Transverse colon (tissue), 4 donors: ENCODE measurements around the gene FMO3.

ENCODE experiments used
- CTCF ChIP-seq, 5 experiments: fragments of 200-600 bp in 3 of 5; fragments of 450-650 bp in 2 of 5; sonication (generic) in 3 of 5; IDR thresholded peaks; 1 replicate in 2 of 5; 2 replicates in 3 of 5; pipeline ENCODE4 v1.5.1; 2016 to 2017; ENCODE audit warnings: antibody characterized with exemption in 5 of 5, inconsistent platforms in 3 of 5, mild to moderate bottlenecking in 2 of 5, moderate library complexity in 1 of 5
- EP300 ChIP-seq: sonication (generic); formaldehyde crosslinking; IDR thresholded peaks from one replicate; pipeline ENCODE4 v1.6.1; 2017; ENCODE audit warnings: antibody characterized with exemption, low read depth
- POLR2AphosphoS5 ChIP-seq, 3 donors: sonication (generic); formaldehyde crosslinking; IDR thresholded peaks; one replicate each; pipeline ENCODE4 v1.6.1; 2016; ENCODE audit warnings: antibody characterized with exemption in 3 of 3

DNA sequence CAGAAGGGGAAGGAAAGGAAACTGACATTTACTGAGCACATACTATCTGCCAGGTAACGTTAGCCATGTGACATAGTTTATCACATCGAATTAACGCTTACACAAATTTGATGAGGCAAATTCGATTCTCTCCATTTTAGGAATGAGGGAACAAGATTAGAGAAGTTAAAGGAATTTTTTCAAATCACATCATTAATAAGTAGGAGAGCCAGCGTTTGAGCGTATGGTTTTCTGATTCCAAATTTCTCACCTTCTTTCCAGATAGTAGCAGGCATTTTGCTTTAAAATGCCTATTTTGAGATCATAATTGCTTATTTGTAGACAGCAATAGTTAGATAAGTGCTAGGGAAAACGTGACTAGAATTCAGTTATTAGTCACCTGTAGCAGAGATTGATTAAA lies 19.3 kb downstream of the FMO3 start:
- TF ChIP-seq POLR2AphosphoS5 (IDR thresholded peaks at IDR 0.05) (no peak), EP300 (no peak), CTCF (IDR thresholded peaks at IDR 0.05) (no peak)
